Embryonic facial prominence (tissue), 1 donor: ENCODE data around the gene CAB39.
A peak's percentile ranks its signal among the peaks of the same experiment; 100 is the strongest.

Source experiments
- DNase-seq: peaks from one replicate; pipeline ENCODE4 v3.0.0-alpha.2; 2016; ENCODE audit errors: extremely low spot score

CAB39 gene

GRCh38 chr2:230863442-230864121 is 150.9 kb downstream of the CAB39 start:
- DNase-seq, result no peak

- no peak for DNase-seq
Measured at GRCh38 chr2:230864122-230864604, 151.5 kb downstream of the CAB39 start.

DNA sequence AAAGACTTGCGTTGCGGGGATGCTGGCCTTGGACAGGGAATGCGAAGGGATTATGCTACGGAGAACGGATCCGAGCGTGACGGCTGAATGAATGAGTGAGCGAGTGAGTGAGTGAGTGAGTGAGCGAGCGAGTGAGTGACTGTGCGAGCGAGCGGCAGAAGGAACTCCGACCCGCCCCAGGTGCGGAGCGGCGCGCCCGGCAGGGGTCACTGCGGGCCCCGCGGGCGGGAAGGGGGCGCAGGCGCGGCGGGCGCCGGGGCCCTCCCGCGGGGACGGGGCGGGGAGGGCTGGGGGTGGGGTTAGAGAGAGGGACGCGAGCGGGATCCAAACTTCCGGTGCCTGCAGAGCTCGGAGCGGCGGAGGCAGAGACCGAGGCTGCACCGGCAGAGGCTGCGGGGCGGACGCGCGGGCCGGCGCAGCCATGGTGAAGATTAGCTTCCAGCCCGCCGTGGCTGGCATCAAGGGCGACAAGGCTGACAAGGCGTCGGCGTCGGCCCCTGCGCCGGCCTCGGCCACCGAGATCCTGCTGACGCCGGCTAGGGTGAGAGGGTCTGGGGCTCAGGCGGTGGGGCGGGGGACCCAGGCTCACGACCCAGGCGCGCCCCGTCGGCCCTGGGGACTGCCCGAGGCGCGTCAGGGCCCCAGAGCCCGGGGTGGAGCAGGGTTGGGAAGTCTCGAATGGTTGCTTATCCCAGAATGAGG is 152.1 kb downstream of the CAB39 start, which contains the start of gene ITM2C:
Gene ITM2C, plus strand, starts transcription at position 338 of the 702 bp plus-strand sequence. Its CDS starts 84 bp downstream, at position 422.
- peak; percentile 78 for DNase-seq

- DNase-seq, result peak; percentile 74
Measured at GRCh38 chr2:230865307-230865765, 152.7 kb downstream of the CAB39 start.

GRCh38 chr2:230865766-230866755 is 153.4 kb downstream of the CAB39 start:
- DNase-seq, result no peak

DNA sequence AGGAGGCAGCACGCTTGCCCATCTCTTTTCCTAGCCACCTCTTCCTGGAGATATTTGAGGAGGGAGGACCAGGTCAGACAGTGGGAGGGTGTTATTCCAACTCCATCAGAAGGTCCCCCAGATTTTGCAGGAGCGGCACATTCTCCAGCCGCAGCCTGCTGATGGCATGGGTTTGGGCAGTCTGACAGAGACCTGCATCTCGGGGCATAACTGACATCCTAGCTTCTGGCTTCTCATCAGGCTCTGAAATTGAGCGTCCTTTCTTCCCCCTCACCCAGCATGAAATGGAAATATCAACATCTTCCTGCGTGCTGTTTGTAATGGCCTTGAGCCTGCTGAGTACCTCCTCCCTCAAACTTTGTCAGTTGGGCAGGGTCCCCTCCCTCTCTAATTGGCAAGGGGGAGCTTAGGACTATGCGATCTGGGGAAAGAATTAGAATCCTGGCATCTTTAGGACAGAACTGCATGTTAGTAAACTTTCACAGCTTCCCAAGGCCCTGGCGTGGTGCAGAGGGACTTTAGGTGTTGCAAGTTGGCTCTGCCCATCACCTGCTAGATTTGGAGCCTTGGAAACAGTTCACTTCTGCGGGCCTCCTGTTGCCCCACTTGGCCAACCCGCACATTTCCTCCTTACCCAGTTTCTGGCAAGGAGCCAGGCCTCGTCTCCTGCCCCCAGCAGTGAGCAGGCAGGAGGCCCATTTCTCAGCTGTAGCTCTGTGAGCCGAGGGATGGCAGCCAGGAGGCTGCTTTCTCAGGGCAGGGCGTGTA is 154.3 kb downstream of the CAB39 start:
- no peak for DNase-seq

GRCh38 chr2:230868161-230868946 is 155.7 kb downstream of the CAB39 start:
- DNase-seq, result no peak

DNA sequence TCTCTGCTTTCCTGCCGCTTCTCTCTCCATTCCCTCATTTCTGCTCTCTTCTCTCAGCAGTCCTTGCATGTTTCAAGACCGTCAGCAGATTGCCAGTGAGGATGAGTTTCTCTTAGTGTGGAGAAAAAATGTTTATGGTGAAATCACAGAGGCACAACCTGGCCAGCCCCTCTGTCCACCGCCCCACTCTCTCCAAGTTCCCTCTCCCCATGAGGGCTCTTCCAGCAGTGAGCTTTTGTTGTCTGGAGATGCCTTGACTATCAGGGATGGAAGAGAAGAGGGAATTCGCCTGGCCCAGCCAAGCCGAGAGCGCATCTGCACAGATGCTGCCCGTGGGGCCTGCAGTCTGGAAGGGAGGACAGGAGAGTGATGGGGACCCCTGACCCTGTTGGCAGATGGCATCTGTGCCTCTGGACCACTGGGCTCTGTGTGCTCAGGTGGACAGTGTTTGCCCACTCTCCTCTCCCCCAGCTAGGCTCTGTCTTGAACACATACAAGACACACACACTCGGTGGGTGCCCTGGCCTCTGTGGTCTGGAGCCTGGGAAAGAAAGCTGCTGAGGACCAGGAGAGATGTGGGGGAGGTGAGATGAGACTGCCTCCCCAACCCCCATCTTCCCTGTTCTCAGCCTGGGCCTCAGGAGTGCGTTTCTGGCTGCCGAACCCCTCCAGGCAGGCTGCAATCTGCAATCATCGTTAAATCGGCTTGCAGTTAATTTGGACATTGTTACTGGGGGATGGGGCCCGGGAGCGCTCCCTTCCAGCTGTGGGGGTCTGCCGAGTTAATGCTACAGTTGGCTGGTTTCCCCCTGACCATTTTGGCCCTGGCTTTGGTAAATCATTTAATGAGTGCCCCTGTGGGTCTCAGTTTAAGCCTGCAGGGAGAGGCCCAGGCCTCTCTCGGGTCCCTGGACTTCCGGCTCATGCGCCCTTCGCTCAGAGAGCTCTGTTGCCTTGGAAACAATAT is 156.6 kb downstream of the CAB39 start:
- no peak for DNase-seq

GRCh38 chr2:230869914-230870543 is 157.4 kb downstream of the CAB39 start:
- DNase-seq, result no peak
